Right lobe of liver (tissue), 6 donors: ENCODE measurements around the gene NCOA3. TPM values are rescaled to one million over a fixed set of nuclear protein-coding genes. Genes with fewer than 3 reads are reported as not detected.
A peak's percentile ranks its signal among the peaks of the same experiment; 100 is the strongest.

Source experiments
- ATAC-seq, 4 donors: fragments of 200-7000 bp; cut with Tn5 transposase; one replicate each; pipeline ENCODE4 v1.9.1; 2020; ENCODE audit warnings: mild to moderate bottlenecking in 4 of 4, moderate library complexity in 4 of 4
- DNase-seq, 3 donors: peaks; one replicate each; pipeline ENCODE4 v3.0.0-alpha.2; 2020
- H3K27ac ChIP-seq, 3 donors: fragments of 200-600 bp; one replicate each; pipeline ENCODE4 v1.8.0; 2022
- H3K27me3 ChIP-seq, 2 donors: fragments of 200-600 bp; one replicate each; pipeline ENCODE4 v1.8.0; 2022
- H3K36me3 ChIP-seq, 4 donors: fragments of 200-600 bp; sonication (generic) in 1 of 4; one replicate each; pipeline versions ENCODE4 v1.5.1 to v1.8.0; 2017 to 2022; ENCODE audit warnings: control low read depth in 1 of 4
- H3K4me1 ChIP-seq, 4 donors: fragments of 200-600 bp; sonication (generic) in 1 of 4; one replicate each; pipeline versions ENCODE4 v1.5.1 to v1.8.0; 2017 to 2022; ENCODE audit warnings: control low read depth in 1 of 4
- H3K4me3 ChIP-seq, 3 donors: fragments of 200-600 bp; one replicate each; pipeline ENCODE4 v1.8.0; 2022
- H3K9me3 ChIP-seq, 4 donors: fragments of 200-600 bp; sonication (generic) in 1 of 4; one replicate each; pipeline versions ENCODE4 v1.5.1 to v1.8.0; 2017 to 2022; ENCODE audit warnings: control low read depth in 1 of 4
- POLR2A ChIP-seq: fragments of 450-650 bp; IDR thresholded peaks from one replicate; pipeline ENCODE4 v1.6.1; 2017; ENCODE audit warnings: antibody characterized with exemption, mild to moderate bottlenecking
- WGBS: methylation state at CpG from one replicate; pipeline ENCODE4 v1.1.6; 2018; ENCODE audit warnings: low coverage, low lambda C conversion rate; ENCODE audit not compliant: insufficient coverage; ENCODE audit errors: missing lambda C conversion rate; 5-methylcytosine and 5-hydroxymethylcytosine counted together
- intact Hi-C, 2 donors: fragments of 100-400 bp; cut with DNase I; formaldehyde crosslinking; loops; one replicate each; pipeline versions ENCODE4 v1.11.2 to v1.14.1; 2022
- total RNA-seq, 6 experiments: library from RNA; depleted of rRNA in 2 of 6; stranded (reverse); fragments of >200 nt in 2 of 6; fragmentation: NEBNext Ultra II Directional in 3 of 6; extraction: Animal tissue kit (Norgen Biotek cat#: 25700) in 3 of 6; gene quantifications; one replicate each; pipeline versions ENCODE4 v1.1.0 to v1.2.4, GENCODE V29; 2016 to 2023
- TF ChIP-seq, protein P1 (sequence below), 4 donors: fragments of 200-600 bp in 3 of 4; fragments of 450-650 bp in 1 of 4; IDR thresholded peaks; one replicate each; pipeline versions ENCODE4 v1.5.1 to v1.8.0; 2016 to 2022; ENCODE audit warnings: antibody characterized with exemption in 4 of 4, mild to moderate bottlenecking in 2 of 4
- donor health status: DM: no; HTN: yes; CAD: no.
- donor health status: DM: no; HTN: no; CAD: no.
- donor health status: DM: no; HTN: no; CAD: no.
- donor health status: DM: no; HTN: yes; CAD: no.
- donor health status: DM: no; HTN: yes; CAD: no.

Gene NCOA3
- total RNA-seq, 6 experiments from 2014 or later: 11.2 to 15.1 (median 13.8) TPM

DNA sequence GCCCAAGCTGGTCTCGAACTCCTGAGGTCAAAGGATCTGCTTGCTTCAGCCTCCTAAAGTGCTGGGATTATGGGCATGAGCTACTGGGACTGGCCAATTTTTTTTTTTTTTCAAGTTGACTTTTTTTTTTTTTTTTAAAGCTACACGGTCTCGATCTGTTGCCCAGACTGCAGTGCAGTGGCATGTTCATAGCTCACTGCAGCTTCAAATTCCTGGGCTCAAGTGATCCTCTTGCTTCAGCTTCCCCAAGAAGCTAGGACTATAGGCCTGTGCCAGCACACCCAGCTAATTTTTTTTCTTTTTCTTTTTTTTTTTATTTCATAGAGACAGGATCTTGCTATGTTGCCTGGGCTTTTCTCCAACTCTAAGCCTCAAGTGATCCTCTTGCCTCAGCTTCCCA is 59.5 kb downstream of the NCOA3 start:
- TF ChIP-seq POLR2A: no peak
- TF ChIP-seq, protein P1, sequence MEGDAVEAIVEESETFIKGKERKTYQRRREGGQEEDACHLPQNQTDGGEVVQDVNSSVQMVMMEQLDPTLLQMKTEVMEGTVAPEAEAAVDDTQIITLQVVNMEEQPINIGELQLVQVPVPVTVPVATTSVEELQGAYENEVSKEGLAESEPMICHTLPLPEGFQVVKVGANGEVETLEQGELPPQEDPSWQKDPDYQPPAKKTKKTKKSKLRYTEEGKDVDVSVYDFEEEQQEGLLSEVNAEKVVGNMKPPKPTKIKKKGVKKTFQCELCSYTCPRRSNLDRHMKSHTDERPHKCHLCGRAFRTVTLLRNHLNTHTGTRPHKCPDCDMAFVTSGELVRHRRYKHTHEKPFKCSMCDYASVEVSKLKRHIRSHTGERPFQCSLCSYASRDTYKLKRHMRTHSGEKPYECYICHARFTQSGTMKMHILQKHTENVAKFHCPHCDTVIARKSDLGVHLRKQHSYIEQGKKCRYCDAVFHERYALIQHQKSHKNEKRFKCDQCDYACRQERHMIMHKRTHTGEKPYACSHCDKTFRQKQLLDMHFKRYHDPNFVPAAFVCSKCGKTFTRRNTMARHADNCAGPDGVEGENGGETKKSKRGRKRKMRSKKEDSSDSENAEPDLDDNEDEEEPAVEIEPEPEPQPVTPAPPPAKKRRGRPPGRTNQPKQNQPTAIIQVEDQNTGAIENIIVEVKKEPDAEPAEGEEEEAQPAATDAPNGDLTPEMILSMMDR (IDR thresholded peaks at IDR 0.05): no peak
- 59% methylated on average over 3 of the region's 3 CpGs for WGBS
- intact Hi-C loops: no loop called here

DNA sequence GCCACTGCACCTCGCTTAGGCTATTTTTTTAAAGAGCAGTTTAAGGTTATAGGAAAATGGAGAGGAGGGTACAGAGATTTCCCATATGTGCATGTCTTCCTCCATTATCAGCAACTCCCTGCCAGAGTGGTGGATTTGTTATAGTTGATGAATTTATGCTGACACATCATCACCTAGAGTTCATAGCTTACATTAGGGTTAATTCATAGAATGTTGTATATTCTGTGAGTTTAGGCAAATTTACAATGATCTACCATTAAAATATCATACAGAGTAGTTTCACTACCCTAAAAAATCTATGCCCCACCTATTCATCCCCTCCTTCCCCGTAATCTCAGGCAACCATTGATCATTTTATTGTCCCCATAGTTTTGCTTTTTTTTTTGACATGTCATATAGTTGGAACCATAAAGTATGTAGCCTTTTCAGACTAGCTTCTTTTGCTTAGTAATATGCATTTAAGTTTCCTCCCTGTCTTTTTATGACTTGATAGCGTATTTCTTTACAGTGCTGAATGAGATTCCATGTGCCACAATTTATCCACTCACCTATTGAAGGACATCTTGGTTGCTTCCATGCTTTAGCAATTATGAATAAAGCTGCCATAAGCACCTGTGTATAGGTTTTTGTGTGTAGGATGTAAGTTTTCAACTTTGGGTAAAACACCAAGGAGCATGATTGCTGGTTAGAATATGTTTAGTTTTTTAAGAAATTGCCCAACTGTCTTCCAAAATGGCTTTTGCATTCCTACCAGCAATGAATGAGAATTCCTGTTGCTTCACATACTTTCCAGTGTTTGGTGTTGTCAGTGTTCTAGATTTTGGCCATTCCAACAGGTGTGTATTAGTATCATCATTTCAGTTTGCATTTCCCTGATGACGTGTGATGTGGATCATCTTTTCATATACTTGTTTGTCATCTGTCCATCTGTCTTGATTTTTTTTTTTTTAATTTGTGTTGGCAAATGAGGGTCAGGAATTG is 60.2 kb downstream of the NCOA3 start:
- Histone ChIP-seq H3K27me3 (no peaks in the 10 kb centered on the region), H3K36me3 (no peaks in the 10 kb centered on the region), H3K27ac (no peak overlapping the region), H3K4me3 (no peak overlapping the region), H3K4me1 (peaks cover 0 to 4% (median 0%) of the 10 kb centered on the region in 4 donors), H3K9me3 (no peaks in the 10 kb centered on the region)
- WGBS: 83% methylated on average over 4 of the region's 4 CpGs
- intact Hi-C loops: no loop called here
- ATAC-seq (no peak), DNase-seq (no peak)
- TF ChIP-seq, protein P1 (IDR thresholded peaks at IDR 0.05): no peak
- TF ChIP-seq POLR2A: no peak

More for the DNA sequence above, 59.5 kb downstream of the NCOA3 start:
- peak in 1 of 4 donors; percentile 44 for ATAC-seq
- no peaks in the 10 kb centered on the region for H3K27me3 ChIP-seq
- peaks cover 0 to 4% (median 0%) of the 10 kb centered on the region in 4 donors for H3K4me1 ChIP-seq
- H3K36me3 ChIP-seq: no peaks in the 10 kb centered on the region
- no peaks in the 10 kb centered on the region for H3K9me3 ChIP-seq
- no peak overlapping the region for H3K27ac ChIP-seq
- DNase-seq: no peak
- H3K4me3 ChIP-seq: no peak overlapping the region

DNA sequence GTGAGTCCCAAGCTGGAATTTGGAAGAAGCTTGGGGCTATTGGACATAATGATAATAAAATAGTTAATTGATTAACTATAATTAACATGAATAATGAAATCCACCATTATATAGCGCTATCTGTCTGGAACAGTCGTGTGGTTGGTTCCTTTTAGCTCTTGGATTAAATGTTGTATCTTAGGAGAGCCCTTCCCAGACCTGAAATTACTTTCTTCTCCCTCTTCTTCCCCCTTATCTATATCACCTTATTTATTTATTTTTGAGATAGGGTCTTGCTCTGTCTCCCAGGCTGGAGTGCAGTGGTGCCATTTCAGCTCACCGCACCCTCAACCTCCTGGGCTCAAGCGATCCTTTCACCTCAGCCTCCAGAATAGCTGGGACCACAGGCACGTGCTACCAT is 64.6 kb downstream of the NCOA3 start:
- peaks cover 0 to 20% (median 3%) of the 10 kb centered on the region in 4 donors for H3K4me1 ChIP-seq

DNA sequence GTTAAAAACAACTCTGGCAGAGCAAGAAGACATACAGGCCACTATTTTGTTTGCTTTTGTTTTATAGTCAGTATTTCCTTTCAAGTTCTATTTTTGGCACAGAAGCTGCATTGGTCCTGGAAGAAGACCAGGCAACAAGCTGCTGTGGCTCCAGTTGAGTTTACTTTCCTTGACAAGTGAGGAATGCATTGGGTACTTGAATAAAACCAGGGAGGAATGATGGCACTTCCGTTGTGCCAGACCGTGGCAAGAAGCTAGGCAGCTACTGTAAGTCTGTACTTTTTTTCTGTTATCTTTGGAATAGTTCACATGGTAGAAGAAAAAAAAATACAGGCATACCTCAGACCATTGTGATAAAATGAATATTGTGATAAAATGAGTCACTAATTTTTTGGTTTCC is 66.3 kb downstream of the NCOA3 start:
- TF ChIP-seq, protein P1 (IDR thresholded peaks at IDR 0.05): no peak
- no peak for TF ChIP-seq POLR2A
- ATAC-seq: peak; percentile 64 to 88 (median 82)
- H3K27me3 ChIP-seq: no peaks in the 10 kb centered on the region
- no peak for DNase-seq
- no peaks in the 10 kb centered on the region for H3K9me3 ChIP-seq
- H3K36me3 ChIP-seq: no peaks in the 10 kb centered on the region
- no peak overlapping the region for H3K4me3 ChIP-seq
- intact Hi-C loops: no loop called here
- H3K27ac ChIP-seq: peak overlapping the region in 2 of 3 donors; percentile 49 to 61
- WGBS: 20% methylated on average over 2 of the region's 2 CpGs
- H3K4me1 ChIP-seq: peaks cover 0 to 17% (median 3%) of the 10 kb centered on the region in 4 donors

More for the DNA sequence above, 64.6 kb downstream of the NCOA3 start:
- no peak overlapping the region for H3K4me3 ChIP-seq
- TF ChIP-seq POLR2A: no peak
- TF ChIP-seq, protein P1 (IDR thresholded peaks at IDR 0.05): no peak
- H3K27me3 ChIP-seq: no peaks in the 10 kb centered on the region
- no peak for ATAC-seq
- 97% methylated on average over 4 of the region's 5 CpGs for WGBS
- intact Hi-C loops: no loop called here
- no peaks in the 10 kb centered on the region for H3K9me3 ChIP-seq
- DNase-seq: no peak
- H3K36me3 ChIP-seq: no peaks in the 10 kb centered on the region
- H3K27ac ChIP-seq: no peak overlapping the region
